ENCODE data around the gene EDNRA. TPM values are rescaled to one million over a fixed set of nuclear protein-coding genes. Genes with fewer than 3 reads are reported as not detected.
A peak's percentile ranks its signal among the peaks of the same experiment; 100 is the strongest.

Gene EDNRA
- polyA plus RNA-seq, 4 donors: 0.27 to 5.2 (median 3.3) TPM; not detected in 1

DNA sequence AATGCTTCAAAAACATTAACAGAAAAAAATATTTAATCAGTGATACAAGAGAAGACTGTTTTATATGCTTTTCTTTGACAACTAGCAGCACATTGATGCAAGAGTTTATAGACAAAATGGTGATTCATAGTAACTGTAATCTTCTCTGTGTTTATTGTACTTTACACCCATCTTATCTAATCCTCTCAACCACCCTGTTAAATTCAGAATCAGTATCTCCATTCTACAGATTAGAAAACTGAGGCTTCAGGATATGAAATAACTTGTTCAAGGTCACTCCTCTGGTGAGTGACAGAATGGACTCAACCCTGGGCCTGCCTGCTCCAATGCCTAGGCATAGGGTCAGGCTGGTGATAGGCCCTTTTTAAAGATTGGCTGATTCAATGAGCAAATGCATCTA, 110.2 kb downstream of the EDNRA start:
- H3K36me3 ChIP-seq (ENCODE audit: control insufficient read depth in 3 of 3, insufficient read depth in 2 of 3, low read depth in 1 of 3, low read length in 3 of 3): no peaks in the 10 kb centered on the region
- H3K9me3 ChIP-seq (ENCODE audit: control insufficient read depth in 2 of 2, insufficient read depth in 1 of 2, low read depth in 1 of 2, low read length in 1 of 2): no peaks in the 10 kb centered on the region
- peak in 1 of 2 donors; percentile 36 for DNase-seq
- H3K27ac ChIP-seq (ENCODE audit: low read depth in 1 of 3, low read length in 2 of 3): no peak overlapping the region
- no peaks in the 10 kb centered on the region for H3K27me3 ChIP-seq (ENCODE audit: control insufficient read depth in 3 of 3, insufficient read depth in 3 of 3, low read length in 3 of 3)
- no peaks in the 10 kb centered on the region for H3K4me1 ChIP-seq (ENCODE audit: control insufficient read depth in 3 of 3, insufficient read depth in 2 of 3, low read depth in 1 of 3, low read length in 2 of 3)
- no peak for FAIRE-seq
- H3K4me3 ChIP-seq (ENCODE audit: low read depth in 1 of 3, low read length in 3 of 3): no peak overlapping the region

DNA sequence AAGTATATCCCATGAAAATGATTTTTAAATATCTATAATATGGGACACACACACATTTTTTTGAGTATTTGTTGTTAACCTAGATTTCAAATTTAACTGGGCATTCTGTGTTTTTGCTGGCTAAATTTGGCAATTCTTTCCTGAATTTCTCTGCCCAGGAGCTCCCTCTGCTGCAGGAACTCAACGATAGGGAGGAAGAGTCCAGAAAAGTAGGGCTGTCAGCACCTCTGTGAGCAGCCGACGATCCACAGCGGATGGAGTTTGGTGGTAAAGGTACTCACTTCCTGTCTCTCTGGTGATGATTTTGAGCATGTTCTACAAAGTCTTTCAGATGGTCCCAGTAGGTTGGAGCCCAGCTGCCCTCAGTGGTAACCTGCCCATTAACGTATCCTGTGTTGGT, 113.2 kb downstream of the EDNRA start:
- no peak overlapping the region for H3K4me3 ChIP-seq (ENCODE audit: low read depth in 1 of 3, low read length in 3 of 3)
- no peaks in the 10 kb centered on the region for H3K9me3 ChIP-seq (ENCODE audit: control insufficient read depth in 2 of 2, insufficient read depth in 1 of 2, low read depth in 1 of 2, low read length in 1 of 2)
- H3K36me3 ChIP-seq (ENCODE audit: control insufficient read depth in 3 of 3, insufficient read depth in 2 of 3, low read depth in 1 of 3, low read length in 3 of 3): no peaks in the 10 kb centered on the region
- no peak for FAIRE-seq
- H3K27me3 ChIP-seq (ENCODE audit: control insufficient read depth in 3 of 3, insufficient read depth in 3 of 3, low read length in 3 of 3): no peaks in the 10 kb centered on the region
- H3K27ac ChIP-seq (ENCODE audit: low read depth in 1 of 3, low read length in 2 of 3): no peak overlapping the region
- H3K4me1 ChIP-seq (ENCODE audit: control insufficient read depth in 3 of 3, insufficient read depth in 2 of 3, low read depth in 1 of 3, low read length in 2 of 3): no peaks in the 10 kb centered on the region
- 61 to 65% (median 64%) methylated on average over 5 of the region's 5 CpGs for WGBS, 3 donors
- DNase-seq: no peak

Other genes with a start within 250 kb of the EDNRA start
- 10 to 100 TPM in 2 of 4 donors, 1 to 10 TPM in 2; 4.6 to 29.0 (median 10.4) TPM for gene TMEM184C, start 136.3 kb downstream of the EDNRA start, polyA plus RNA-seq
- gene PRMT9, start 203.1 kb downstream of the EDNRA start, polyA plus RNA-seq: 10 to 100 TPM in 1 of 4 donors, 1 to 10 TPM in 3; 1.9 to 11.1 (median 3.6) TPM

Measured in small intestine (tissue), 7 donors.